Left forelimb (tissue), 1 donor: ENCODE measurements around the gene PDE6B.
"Not testable (repeated sequence)": the region's sequence is repeated elsewhere in the genome, so short reads cannot be mapped to it uniquely, and the experiment has no call there.

Source experiments
- DNase-seq: peaks from one replicate; pipeline ENCODE4 v3.0.0-alpha.2; 2018; ENCODE audit warnings: low spot score

The PDE6B gene

DNA sequence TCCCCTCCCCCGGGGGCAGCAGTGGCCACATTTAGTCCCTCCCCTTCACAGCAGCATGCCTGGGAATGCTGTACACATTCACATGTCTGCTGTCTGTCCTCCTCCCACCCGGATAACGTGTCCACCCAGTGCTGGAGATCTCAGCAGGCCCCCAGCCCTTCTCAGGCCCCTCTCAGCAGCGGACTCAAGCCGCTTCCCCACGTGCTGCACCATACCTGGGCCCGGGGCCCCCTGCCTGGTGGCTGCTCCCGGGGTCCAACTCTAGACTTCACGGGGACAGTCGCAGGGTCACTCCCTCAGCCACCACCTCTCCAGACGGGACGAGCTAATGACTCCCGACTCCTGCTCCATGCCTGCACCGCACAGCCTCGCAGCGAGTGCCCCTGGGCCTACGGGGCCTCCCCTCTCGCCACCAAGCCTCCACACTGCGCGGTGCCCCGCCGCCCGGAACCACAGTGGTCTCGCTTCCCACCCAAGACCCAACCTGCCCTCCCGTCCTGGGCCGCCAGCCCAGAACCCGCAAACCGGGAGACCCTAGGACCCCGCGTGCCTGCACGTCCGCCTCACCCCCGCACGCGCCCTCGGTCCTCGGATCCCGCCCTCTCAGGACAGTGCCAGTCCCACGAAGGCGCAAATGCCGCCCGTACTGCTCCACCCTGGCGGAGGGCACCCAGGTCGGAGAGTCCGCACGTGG, 79.0 kb downstream of the PDE6B start:
- no peak for DNase-seq

DNA sequence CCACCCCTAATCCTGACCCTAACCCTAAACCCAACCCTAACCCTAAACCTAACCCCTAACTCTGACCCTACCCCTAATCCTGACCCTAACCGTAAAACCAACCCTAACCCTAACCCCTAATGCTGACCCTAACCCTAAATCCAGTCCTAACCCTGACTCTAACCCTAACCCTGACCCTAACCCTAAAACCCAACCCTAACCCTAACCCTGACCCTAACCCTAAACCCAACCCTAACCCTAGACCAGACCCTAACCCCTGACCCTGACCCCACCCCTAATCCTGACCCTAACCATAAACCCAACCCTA, 79.6 kb downstream of the PDE6B start:
- no peak for DNase-seq

DNA sequence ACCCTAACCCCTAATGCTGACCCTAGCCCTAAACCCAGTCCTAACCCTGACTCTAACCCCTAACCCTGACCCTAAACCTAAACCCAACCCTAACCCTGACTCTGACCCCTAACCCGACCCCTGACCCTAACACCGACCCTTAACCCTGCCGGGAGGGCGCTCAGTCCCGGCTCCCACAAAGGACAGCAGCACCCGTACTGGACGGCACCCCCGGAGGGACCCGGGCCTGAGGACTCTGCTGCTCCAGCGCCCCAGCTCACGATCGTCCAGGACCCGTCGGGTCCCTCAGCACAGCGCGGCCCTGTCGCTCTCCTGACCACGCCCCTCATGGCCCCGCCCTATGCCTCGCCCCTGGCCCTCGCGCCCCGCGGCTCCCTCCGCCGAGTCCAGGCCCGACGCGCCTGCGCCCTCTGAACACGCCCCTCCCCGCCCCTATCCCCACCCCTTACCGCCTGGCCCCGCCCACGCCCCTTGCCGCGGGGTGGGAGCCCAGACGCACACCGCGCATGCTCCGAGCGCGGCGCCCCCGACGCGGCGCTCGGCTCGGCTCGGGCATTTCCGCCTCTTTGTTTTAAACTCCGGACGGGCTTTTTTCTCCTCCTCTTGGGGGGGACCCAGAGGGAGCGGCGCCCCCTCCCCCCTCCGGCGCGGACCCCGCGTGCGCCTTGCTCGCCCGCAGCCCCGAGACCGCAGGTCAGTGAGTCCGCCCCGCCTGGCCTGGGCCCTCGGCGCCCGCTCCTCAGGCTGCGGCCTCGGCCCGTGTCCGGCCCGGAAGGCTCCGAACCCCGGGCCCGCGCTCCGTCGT, 80.1 kb downstream of the PDE6B start, which contains the start of gene PCGF3:
TSS of gene PCGF3 (plus strand) at position 555 of the 805 bp plus-strand sequence. CDS start 27,849 bp downstream, outside the sequence.
- DNase-seq: peak; percentile 100

DNA sequence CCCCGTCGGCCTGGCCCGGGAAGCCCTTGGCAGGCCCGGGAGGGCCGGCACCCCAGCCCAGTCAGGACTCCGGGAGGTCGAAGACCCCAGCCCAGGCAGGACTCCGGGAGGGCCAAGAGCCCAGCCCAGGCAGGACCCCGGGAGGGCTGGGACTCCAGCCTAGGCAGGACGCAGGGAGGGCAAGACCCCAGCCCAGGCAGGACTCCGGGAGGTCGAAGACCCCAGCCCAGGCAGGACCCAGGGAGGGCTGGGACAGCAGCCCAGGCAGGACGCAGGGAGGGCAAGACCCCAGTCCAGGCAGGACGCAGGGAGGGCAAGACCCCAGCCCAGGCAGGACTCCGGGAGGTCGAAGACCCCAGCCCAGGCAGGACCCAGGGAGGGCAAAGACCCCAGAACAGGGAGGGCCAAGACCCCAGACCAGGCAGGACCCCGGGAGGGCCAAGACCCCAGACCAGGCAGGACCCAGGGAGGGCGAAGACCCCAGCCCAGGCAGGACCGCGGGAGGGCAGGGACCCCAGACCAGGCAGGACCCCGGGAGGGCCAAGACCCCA, 80.8 kb downstream of the PDE6B start:
- not testable (repeated sequence) for DNase-seq

DNA sequence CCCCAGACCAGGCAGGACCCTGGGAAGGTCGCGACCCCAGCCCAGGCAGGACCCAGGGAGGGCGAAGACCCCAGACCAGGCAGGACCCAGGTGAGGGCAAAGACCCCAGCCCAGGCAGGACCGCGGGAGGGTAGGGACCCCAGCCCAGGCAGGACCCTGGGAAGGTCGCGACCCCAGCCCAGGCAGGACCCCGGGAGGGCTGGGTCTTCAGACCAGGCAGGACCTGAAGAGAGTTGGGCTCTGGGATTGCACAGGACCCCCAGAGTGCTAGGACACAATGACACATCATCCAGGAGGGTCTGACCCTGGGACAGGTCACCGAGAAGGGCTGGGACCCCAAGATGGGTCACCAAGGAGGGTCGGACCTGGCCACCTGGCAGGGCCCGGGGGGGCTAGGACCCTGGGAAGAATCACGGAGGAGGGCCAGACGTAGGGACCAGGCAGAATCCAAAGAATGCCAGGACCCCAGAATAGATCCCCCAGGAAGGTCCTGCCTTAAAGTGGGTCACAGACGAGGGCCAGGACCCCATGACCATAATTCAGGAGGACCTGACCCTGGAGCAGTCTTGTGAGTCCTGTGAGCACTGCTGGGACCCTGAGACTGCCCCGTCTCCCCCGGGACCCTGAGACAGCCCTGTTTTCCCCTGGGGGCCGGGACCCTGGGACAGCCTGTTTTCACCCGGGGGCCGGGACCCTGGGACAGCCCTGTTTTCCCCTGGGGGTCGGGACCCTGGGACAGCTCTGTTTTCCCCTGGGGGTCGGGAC, 81.6 kb downstream of the PDE6B start:
- no peak for DNase-seq

DNA sequence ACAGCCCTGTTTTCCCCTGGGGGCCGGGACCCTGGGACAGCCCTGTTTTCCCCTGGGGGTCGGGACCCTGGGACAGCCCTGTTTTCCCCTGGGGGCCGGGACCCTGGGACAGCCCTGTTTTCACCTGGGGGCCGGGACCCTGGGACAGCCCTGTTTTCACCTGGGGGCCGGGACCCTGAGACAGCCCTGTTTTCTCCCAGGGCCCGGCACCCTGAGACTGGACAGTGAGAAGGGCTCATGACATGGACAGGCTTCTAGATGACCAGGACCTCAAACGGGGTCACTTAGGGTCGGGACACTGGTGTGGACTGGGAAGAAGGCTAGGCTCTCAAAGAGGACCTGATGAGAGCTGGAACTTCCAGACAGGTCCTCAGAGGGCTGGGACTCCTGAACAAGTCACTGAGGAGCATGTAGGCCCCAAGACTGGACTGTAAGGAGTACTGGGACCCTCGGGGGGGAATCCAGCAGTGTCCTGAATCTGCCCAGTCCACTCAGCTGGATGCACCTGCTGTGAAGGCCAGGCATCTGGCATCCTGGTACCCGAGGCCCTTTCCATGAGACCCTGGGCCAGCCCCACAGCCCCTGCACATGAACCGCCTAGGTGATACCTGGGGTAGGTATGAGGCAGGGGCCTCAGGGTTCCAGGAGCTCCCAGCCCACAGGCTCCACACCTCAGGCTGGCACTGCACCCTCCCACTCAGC, 82.7 kb downstream of the PDE6B start:
- DNase-seq: no peak

DNA sequence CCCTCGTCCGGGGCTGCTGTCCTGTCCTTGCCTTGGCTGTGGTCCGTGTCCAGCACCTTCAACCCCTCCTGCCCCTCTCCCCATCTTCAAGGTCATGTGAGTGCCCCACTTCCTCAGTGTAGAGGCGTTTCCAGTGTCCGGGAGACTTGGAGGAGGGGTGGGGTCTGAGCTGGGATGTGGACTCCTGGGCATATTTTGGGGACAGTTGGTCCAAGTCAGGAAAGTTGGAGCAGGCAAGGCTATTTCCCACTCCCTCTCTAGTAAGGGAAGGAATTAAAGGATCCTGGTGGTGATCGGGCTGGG, 83.2 kb downstream of the PDE6B start:
- no peak for DNase-seq

DNA sequence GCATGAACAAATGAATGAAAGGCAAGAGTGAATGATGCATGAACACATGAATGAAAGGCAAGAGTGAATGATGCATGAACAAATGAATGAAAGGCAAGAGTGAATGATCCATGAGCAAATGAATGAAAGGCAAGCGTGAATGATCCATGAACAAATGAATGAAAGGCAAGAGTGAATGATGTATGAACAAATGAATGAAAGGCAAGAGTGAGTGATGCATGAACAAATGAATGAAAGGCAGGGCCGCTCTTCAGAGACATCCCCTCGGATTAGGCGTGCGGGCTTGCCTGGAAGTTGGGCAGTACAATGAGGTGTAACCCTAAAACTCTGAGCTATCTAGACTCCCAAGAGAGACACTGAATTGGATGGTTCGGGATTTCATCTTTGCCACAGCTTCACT, 84.0 kb downstream of the PDE6B start:
- DNase-seq: no peak

DNA sequence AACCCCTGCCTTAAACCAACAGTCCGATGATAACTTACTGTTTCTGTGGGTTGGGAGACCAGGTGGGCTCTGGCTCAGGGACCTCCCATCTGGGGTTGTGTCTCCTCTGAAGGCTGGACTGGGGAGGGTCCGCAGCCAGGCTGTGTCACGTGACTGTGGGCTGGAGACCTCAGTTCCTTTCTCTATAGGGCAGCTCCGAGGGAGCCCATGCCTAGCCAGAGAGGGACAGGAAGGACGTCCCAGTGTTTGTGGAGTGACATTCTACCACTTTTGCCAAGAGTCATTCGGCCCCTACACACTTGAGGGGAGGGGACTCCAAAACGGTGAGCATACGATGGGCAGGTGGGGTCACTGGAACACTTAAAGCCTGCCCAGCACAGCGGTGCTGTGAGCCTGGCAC, 84.7 kb downstream of the PDE6B start:
- no peak for DNase-seq

DNA sequence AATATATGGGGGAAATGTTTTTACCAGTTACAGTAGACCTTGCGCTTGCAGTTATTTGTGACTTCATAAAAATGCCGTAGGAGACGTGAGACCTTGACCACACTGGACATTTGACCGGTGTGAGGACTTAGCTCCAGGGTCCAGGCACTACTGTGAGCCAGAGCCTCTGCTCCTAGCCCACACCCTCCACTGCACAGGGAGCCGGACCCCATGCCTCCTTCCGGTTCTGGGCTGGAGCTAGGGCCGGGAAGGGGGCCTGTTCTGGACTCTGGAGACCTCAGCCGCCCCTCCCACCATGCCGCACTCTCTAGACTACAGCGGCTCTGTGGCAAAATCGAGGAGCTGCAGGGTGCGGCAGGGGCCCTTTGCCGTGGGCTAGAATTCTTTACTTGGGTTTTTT, 85.5 kb downstream of the PDE6B start:
- DNase-seq: no peak

DNA sequence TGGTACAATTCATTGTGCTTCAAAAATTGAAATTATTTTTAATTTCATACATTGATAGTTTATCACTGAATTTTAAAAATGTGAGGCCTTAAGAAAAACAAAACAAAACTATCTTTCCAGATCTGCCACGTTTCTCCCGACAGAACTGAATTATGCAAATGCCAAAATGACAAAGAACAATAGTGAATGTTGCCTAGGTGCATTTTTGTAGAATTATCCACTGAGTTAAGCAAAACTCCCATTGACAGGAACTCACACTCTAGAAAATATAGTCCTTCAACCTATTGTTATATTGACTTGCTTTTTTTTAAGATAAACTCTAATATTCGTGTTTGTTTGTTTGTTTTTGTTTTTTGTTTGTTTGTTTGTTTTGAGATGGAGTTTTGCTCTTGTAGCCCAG, 86.7 kb downstream of the PDE6B start:
- no peak for DNase-seq

DNA sequence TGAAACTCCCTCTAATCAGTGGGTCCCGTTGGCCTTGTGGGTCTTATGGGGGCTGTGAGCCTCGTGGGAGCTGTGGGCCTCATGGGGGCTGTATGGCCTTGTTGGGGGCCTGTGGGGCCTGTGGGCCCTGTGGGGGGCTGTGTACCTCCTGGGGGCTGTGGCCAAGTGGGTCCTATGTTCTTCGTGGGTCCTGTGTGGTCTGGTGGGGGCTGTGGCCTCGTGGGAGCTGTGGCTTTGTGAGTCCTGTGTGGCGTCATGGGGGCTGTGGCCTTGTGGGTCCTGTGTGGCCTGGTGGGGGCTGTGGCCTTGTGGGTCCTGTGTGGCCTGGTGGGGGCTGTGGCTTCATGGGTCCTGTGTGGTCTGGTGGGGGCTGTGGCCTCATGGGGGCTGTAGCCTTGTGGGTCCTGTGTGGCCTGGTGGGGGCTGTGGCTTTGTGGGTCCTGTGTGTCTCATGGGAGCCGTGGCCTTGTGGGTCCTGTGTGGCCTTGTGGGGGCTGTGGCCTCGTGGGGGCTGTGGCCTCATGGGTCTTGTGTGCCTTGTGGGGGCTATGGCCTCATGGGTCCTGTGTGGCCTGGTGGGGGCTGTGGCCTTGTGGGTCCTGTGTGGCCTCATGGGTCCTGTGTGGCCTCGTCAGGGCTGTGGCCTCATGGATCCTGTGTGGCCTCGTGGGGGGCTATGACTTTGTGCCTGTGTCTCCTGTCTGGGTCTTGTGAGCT, 87.7 kb downstream of the PDE6B start:
- no peak for DNase-seq

DNA sequence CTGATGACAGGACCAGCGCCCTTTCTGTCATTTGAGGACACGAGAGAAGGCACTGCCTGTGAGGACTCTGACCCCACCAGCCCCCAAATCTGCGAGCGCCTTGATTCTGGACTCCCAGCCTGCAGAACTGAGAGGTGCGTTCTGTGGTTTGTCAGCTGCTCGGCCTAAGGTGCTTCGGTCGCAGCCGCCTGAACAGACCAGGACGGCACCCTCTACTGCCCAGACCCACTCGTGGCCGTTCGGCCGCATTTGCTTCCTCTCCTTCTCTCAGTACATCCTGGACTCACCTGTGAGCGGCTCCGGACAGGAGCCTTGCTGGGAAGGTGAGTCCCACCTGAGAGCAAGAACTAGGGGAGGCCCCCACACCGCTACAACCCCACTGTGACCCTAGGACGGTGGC, 88.7 kb downstream of the PDE6B start:
- DNase-seq: no peak

DNA sequence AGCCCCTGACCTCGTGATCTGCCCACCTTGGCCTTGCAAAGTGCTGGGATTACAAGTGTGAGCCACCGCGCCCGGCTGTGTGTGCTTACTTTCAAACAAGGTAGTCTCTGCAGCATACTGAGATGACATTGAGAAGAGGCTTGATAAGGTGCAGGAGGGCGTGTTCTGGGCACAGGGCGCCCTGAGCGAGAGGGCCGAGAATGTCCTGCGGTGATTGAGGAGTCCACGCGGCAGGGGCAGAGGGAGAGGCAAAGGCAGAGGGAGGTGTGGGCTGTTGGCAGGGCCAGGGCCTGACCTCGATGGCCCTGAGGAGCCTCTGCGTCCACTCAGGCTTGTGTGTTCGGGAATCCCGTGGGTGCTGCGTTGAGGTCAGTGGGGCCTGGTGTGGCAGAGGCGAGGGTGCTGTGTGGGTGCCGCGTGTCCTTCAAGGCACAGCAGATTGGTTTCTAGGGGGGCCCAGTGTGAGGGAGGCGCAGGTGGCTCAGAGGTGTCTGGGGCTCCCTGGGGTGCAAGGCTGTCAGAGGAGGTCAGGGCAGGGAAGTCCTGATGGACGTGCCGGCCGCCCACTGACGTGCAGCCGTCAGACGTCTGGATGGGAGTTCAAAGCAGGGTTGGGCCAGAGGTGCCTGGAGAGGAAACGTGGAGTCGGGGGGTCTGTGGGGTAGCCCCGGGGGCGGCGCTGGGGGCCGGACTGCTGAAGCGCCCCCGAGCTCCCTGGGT, 92.4 kb downstream of the PDE6B start:
- no peak for DNase-seq

DNA sequence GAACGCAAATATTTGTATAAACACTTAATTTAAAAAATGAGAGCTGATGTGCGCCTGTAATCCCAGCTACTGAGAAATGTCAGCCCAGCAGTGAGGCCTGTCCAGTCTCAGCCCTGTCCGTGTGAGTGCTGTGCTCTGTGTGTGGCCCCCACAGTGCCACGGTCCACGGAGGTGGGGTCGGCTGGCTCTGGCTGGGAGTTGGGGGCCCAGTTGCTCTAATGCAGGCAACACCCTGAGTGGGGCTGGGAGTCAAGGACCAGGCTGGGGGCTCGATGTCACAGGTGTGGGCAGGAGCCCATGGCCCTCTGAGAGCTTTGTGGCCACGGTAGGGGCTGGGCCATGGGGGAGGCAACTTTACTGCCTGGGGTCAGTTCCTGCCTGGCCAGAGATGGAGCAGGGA, 93.1 kb downstream of the PDE6B start:
- DNase-seq: no peak
